Panc1 (cell line): ENCODE measurements around the gene APOC3. TPM values are rescaled to one million over a fixed set of nuclear protein-coding genes. Genes with fewer than 3 reads are reported as not detected.

Source experiments
- ATAC-seq: fragments of 200-7000 bp; cut with Tn5 transposase; 2 replicates; pipeline ENCODE4 v1.9.1; 2020; ENCODE audit warnings: mild to moderate bottlenecking, moderate library complexity
- BruUV-seq: library from RNA; stranded (reverse); fragments of 400-500 nt; replicated peaks from 2 replicates; lab custom pipeline; 2021; lab: Mats Ljungman, UMichigan
- CTCF ChIA-PET: fragments of 300-600 bp; sonication (Branson Sonifier 250); formaldehyde crosslinking; loops from one replicate; lab custom pipeline; 2022; ENCODE audit warnings: antibody characterized with exemption; lab: Charles Lee
- POLR2A ChIA-PET: fragments of 300-600 bp; sonication (Branson Sonifier 250); formaldehyde crosslinking; loops from one replicate; lab custom pipeline; 2022; ENCODE audit warnings: antibody characterized with exemption; lab: Charles Lee
- DNase-seq: peaks from one replicate; pipeline ENCODE4 v3.0.0-alpha.2; 2010; ENCODE audit warnings: low read depth, low spot score
- H3K27ac ChIP-seq: 2 replicates; pipeline ENCODE4 v1.5.1; 2011; ENCODE audit warnings: mild to moderate bottlenecking, low read length, inconsistent platforms
- H3K27me3 ChIP-seq: fragments of 200-500 bp; sonication (Bioruptor generic); 2 replicates; pipeline ENCODE4 v1.6.0; 2014; ENCODE audit warnings: low read length, inconsistent platforms; ENCODE audit not compliant: control insufficient read depth, insufficient read depth
- H3K36me3 ChIP-seq: fragments of 200-500 bp; sonication (Bioruptor generic); 2 replicates; pipeline ENCODE4 v1.5.1; 2014; ENCODE audit warnings: inconsistent platforms, mild to moderate bottlenecking, low read length, moderate library complexity; ENCODE audit not compliant: control insufficient read depth, insufficient read depth
- H3K4me1 ChIP-seq: 2 replicates; pipeline ENCODE4 v1.5.1; 2011; ENCODE audit warnings: inconsistent platforms, mild to moderate bottlenecking, low read length, moderate library complexity; ENCODE audit not compliant: control insufficient read depth, insufficient read depth
- H3K4me3 ChIP-seq, 2 experiments: 2 replicates each; pipeline ENCODE4 v1.5.1; 2011 to 2012; ENCODE audit warnings: low read depth in 2 of 2, low read length in 2 of 2, mild to moderate bottlenecking in 2 of 2, inconsistent platforms in 1 of 2, moderate library complexity in 1 of 2
- H3K9me3 ChIP-seq: fragments of 200-500 bp; sonication (Bioruptor generic); 2 replicates; pipeline ENCODE4 v1.5.1; 2014; ENCODE audit warnings: low read depth, mild to moderate bottlenecking, inconsistent platforms, low read length, moderate library complexity; ENCODE audit not compliant: control insufficient read depth, insufficient read depth
- CTCF ChIP-seq: fragments of 450-650 bp; IDR thresholded peaks from 2 replicates; pipeline ENCODE4 v1.5.1; 2017; ENCODE audit warnings: mild to moderate bottlenecking
- POLR2AphosphoS5 ChIP-seq: IDR thresholded peaks from 2 replicates; pipeline ENCODE4 v1.6.1; 2012; ENCODE audit warnings: mild to moderate bottlenecking, low read depth, low read length, moderate library complexity
- SIN3A ChIP-seq: IDR thresholded peaks from 2 replicates; pipeline ENCODE4 v1.6.1; 2012; ENCODE audit warnings: low read depth, mild to moderate bottlenecking, low read length, moderate library complexity, borderline replicate concordance; ENCODE audit not compliant: insufficient read depth
- TCF7L2 ChIP-seq: IDR thresholded peaks from 2 replicates; pipeline ENCODE4 v1.6.1; 2011; ENCODE audit warnings: mild to moderate bottlenecking, low read depth, low read length, inconsistent platforms
- in situ Hi-C: cut with HindIII; loops from 2 replicates; pipeline ENCODE4 v1.10.0; 2016; ENCODE audit warnings: low sequenced_read_pairs, low pct_unique_long_range_greater_than_20kb
- intact Hi-C: fragments of 100-400 bp; cut with micrococcal nuclease; formaldehyde crosslinking; loops from one replicate; pipeline ENCODE4 v1.10.0; 2022; ENCODE audit not compliant: unreplicated experiment
- total RNA-seq: library from RNA; stranded (reverse); gene quantifications from one replicate; pipeline ENCODE4 v1.2.1, GENCODE V29; 2021; ENCODE audit not compliant: unreplicated experiment
- TF ChIP-seq, protein P1 (sequence below), 2 experiments: IDR thresholded peaks; 2 replicates each; pipeline ENCODE4 v1.6.1; 2011 to 2012; ENCODE audit warnings: low read depth in 2 of 2, control low read depth in 1 of 2, low read length in 1 of 2, mild to moderate bottlenecking in 1 of 2, moderate library complexity in 1 of 2; ENCODE audit not compliant: insufficient read depth in 1 of 2

APOC3 gene
- total RNA-seq, 1 experiment from 2014 or later: 1.2 TPM

- no peak overlapping the region for H3K4me3 ChIP-seq
- no peaks in the 10 kb centered on the region for H3K4me1 ChIP-seq
- H3K9me3 ChIP-seq: no peaks in the 10 kb centered on the region
- DNase-seq: no peak
- in situ Hi-C loops: no loop called here
- no TSS peak for BruUV-seq
- TF ChIP-seq CTCF: no peak
- TF ChIP-seq, protein P1, sequence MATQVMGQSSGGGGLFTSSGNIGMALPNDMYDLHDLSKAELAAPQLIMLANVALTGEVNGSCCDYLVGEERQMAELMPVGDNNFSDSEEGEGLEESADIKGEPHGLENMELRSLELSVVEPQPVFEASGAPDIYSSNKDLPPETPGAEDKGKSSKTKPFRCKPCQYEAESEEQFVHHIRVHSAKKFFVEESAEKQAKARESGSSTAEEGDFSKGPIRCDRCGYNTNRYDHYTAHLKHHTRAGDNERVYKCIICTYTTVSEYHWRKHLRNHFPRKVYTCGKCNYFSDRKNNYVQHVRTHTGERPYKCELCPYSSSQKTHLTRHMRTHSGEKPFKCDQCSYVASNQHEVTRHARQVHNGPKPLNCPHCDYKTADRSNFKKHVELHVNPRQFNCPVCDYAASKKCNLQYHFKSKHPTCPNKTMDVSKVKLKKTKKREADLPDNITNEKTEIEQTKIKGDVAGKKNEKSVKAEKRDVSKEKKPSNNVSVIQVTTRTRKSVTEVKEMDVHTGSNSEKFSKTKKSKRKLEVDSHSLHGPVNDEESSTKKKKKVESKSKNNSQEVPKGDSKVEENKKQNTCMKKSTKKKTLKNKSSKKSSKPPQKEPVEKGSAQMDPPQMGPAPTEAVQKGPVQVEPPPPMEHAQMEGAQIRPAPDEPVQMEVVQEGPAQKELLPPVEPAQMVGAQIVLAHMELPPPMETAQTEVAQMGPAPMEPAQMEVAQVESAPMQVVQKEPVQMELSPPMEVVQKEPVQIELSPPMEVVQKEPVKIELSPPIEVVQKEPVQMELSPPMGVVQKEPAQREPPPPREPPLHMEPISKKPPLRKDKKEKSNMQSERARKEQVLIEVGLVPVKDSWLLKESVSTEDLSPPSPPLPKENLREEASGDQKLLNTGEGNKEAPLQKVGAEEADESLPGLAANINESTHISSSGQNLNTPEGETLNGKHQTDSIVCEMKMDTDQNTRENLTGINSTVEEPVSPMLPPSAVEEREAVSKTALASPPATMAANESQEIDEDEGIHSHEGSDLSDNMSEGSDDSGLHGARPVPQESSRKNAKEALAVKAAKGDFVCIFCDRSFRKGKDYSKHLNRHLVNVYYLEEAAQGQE (IDR thresholded peaks at IDR 0.05; ENCODE audit: insufficient read depth in 1 of 2, low read depth in 2 of 2, low read length in 1 of 2): no peak
- H3K27ac ChIP-seq: no peak overlapping the region
- intact Hi-C loops: no loop called here
- peaks cover 3% of the 10 kb centered on the region; the same call in 1 of the 2 replicates for H3K36me3 ChIP-seq
- CTCF ChIA-PET: no interaction called here
- H3K27me3 ChIP-seq: no peaks in the 10 kb centered on the region
- POLR2A ChIA-PET: no interaction called here
- ATAC-seq: no peak
These were observed 30.6 kb downstream of the APOC3 start for GRCh38 chr11:116860303-116860702.

GRCh38 chr11:116861539-116861938 is 31.8 kb downstream of the APOC3 start:
- no peaks in the 10 kb centered on the region for H3K27me3 ChIP-seq
- no peak overlapping the region for H3K27ac ChIP-seq
- ChIA-PET POLR2A (no interaction called here), CTCF (interaction anchor here (0.6 kb wide), 1 partner anchor 55 kb away, joined by 4 read pairs; no protein-coding TSS in a partner anchor)
- H3K4me3 ChIP-seq: no peak overlapping the region
- BruUV-seq: no TSS peak
- intact Hi-C loops (no loop called here), in situ Hi-C loops (no loop called here)
- H3K36me3 ChIP-seq: peaks cover 3% of the 10 kb centered on the region; the same call in 1 of the 2 replicates
- no peak for ATAC-seq
- H3K9me3 ChIP-seq: no peaks in the 10 kb centered on the region
- H3K4me1 ChIP-seq: no peaks in the 10 kb centered on the region
- DNase-seq: no peak
- no peak for TF ChIP-seq SIN3A
- no peak for TF ChIP-seq POLR2AphosphoS5
- no peak for TF ChIP-seq TCF7L2

GRCh38 chr11:116862185-116862584 is 32.5 kb downstream of the APOC3 start:
- no peak overlapping the region for H3K27ac ChIP-seq
- H3K4me3 ChIP-seq: no peak overlapping the region
- H3K9me3 ChIP-seq: no peaks in the 10 kb centered on the region
- peaks cover under 1% of the 10 kb centered on the region; the same call in 1 of the 2 replicates for H3K36me3 ChIP-seq
- intact Hi-C loops: no loop called here
- BruUV-seq: no TSS peak
- in situ Hi-C loops: no loop called here
- DNase-seq (no peak), ATAC-seq (no peak)
- no peak for TF ChIP-seq SIN3A
- no peak for TF ChIP-seq CTCF
- no peak for TF ChIP-seq POLR2AphosphoS5
- TF ChIP-seq, protein P1 (IDR thresholded peaks at IDR 0.05; ENCODE audit: insufficient read depth in 1 of 2, low read depth in 2 of 2, low read length in 1 of 2): no peak
- no peak for TF ChIP-seq TCF7L2
- H3K4me1 ChIP-seq: no peaks in the 10 kb centered on the region
- no peaks in the 10 kb centered on the region for H3K27me3 ChIP-seq
- CTCF ChIA-PET: no interaction called here
- POLR2A ChIA-PET: no interaction called here
